ENCODE data around the gene NAA38.
"Not testable (repeated sequence)": the region's sequence is repeated elsewhere in the genome, so short reads cannot be mapped to it uniquely, and the experiment has no call there.

Gene NAA38

DNA sequence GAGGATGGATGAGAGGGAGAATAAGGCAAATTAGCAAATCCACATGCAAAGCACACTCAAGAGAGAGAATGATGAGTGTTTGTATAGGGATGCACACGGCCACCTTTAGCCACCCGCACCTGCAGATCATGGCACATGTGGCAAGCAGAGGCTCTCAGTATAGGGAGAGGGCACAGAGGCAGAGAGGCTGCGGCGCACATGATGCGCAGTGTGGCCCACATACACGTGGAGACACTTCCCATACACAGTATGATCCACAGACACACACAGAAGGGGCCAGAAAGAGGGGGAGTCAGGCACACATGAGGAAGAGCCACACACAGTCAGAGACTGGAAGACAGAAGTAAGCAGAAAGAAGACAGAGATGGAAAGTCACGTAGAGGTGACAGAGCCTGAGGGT, 24.7 kb upstream of the NAA38 start:
- DNase-seq (ENCODE audit: low read depth in 2 of 2), result no peak

- DNase-seq (ENCODE audit: low read depth in 2 of 2), result no peak
These were observed 24.1 kb upstream of the NAA38 start for GRCh38 chr17:7881276-7882054.

DNA sequence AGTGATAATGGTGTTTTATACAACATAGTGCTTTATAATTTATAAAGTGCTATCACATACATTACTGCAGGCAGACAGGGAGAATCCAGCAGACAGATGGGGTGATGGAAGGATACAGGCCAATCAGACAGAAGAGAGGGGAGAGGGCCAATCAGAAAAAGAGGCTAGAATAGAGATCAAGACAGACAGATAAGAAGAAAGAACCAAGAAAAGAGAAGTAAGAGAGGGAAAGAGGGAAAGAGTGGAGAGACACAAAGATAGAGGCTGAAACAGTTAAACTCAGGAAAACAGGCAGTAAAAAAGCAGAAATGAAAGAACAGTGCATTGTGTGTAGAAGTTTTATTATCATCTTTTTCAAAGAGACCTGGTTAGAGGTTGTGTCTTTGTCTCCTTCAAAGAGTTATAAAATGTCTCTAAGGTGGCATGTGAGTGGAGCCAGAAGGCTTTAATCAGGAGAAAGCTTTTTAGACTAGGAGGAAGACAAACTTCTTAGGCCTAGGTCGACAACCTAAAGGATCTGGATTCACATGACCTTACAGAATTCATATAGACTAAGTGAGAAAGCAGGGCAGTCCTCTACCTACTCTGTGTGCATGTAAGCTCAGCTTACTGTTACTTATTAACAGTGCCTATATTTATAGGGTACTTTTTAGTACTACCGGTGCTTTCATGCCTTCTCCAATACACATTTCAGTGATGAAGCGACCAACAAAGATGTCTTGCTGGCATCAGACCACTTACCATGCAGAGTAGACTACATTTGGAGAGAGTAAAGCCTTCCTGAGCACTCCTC, 22.9 kb upstream of the NAA38 start:
- DNase-seq (ENCODE audit: low read depth in 2 of 2), result no peak

DNA sequence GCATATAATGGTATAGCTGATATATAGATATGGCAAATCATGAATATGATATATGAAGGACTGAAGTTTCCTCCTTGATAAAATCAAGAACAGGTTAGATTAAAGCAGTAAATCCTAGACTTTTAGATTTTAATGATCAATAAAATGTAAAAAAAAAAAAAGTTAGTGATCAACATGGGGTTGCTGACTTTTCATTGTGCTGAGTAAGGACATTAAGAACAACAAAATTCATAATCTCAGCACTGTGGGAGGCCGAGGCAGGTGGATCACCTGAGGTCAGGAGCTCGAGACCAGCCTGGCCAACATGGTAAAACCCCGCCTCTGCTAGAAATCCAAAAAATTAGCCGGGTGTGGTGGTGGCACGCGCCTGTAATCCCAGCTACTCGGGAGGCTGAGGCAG, 20.9 kb upstream of the NAA38 start:
- DNase-seq (ENCODE audit: low read depth in 2 of 2), result no peak

- no peak for DNase-seq (ENCODE audit: low read depth in 2 of 2)
These were observed 18.5 kb upstream of the NAA38 start for GRCh38 chr17:7875804-7876370.

- DNase-seq (ENCODE audit: low read depth in 2 of 2), result no peak
These were observed 15.7 kb upstream of the NAA38 start for GRCh38 chr17:7873051-7873450.

DNA sequence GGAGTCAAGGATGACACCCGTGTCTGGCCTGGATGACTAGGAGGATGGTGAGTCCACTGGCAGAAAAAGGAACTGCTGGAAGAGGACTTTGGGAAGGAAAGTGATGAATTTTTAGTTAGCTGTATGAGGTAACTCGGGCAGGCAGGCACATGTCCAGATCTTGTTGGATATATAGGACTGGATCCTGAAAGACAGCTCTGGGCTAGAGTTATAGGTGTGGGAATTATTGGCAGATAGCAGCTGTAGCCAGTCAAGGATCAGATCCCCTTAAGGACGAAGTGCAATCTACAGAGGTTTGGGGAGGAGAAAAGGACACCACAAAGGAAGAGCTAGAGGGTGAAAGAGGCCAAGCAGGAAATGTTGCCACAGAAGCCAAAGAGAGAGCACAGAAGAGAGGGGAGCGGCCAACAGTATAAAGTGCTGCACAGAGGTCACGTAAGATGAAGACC, 10.5 kb upstream of the NAA38 start:
- no peak for DNase-seq (ENCODE audit: low read depth in 2 of 2)

DNA sequence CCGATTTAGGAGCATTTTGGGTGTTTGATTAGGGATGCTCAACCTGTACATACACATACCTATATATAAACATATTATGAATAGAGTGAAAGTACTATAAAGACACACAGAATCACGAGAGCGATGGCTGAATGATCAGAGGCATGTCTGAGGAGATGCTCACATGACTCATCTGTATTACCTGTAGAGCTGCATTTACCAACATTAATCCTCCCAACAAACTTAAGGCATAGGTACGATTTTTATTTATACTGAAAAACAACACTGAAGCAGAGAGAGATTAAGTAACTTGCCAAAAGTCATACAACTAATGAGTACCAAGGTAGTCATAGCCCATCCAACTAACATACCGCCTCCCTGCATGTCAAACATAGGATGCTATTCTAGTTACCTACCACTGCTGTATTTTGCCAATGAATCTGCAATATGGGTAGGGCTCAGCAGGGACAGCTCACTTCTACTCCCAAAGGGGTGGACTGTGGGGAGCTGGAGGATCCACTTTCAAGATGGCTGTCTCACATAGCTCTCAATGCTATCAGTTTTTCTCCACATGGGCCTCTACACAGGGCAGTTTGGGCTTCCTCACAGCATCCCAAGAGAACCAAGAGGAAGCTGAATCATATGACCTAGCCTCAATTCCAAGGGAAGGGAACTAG, 7.8 kb upstream of the NAA38 start:
- no peak for DNase-seq (ENCODE audit: low read depth in 2 of 2)

DNA sequence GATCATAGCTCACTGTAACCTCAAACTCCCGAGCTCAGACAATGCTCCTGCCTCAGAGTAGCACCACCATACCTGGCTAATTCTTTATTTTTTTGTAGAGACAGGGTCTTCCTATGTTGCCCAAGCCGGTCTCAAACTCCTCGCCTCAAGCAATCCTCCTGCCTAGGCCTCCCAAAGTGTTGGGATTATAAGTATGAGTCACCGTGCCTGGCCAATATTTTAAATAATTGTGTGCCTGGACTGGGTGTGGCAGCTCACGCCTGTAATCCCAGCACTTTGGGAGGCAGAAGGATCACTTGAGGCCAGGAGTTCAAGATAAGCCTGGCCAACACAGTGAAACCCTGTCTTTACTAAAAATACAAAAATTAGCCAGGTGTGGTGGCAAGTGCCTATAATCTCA, 7.0 kb upstream of the NAA38 start:
- not testable (repeated sequence) for DNase-seq (ENCODE audit: low read depth in 2 of 2)

GRCh38 chr17:7862692-7863437, 5.5 kb upstream of the NAA38 start:
- DNase-seq (ENCODE audit: low read depth in 2 of 2), result no peak

- no peak for DNase-seq (ENCODE audit: low read depth in 2 of 2)
These were observed 1.7 kb upstream of the NAA38 start for GRCh38 chr17:7859028-7859427.

GRCh38 chr17:7858522-7858810, 1.1 kb upstream of the NAA38 start:
- DNase-seq (ENCODE audit: low read depth in 2 of 2), result no peak

DNA sequence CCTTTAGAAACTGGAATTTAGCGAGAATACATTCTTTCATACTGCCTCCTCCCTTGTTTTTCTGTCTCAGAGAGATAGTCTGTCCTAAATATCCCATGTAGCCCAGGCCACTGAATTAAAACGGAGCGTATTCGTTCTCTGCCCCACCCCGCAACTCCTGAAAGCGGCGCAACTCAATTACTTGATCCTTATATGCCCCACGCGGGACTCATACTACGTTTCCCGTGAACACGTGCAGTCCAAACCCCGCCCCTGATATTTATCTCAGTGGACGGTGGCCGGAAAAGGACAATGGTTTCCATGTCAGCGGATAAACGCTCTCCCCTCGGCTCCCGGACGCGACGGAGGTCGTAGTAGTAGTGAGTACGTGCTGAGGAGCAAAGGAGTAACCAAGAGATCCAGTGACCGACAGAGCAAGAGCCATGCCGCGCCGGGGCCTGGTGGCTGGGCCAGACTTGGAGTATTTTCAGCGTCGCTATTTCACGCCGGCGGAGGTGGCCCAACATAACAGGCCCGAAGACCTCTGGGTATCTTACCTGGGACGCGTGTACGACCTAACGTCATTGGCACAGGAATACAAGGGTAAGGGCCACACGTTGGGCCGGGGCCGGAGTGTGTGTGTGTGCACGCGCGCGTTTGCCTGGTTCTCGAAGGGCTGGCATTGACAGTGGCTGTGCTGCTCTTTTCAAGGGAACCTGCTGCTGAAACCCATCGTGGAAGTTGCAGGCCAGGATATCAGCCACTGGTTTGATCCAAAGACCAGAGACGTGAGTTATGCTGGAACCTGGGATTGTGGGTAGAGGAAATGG, 558 bp upstream of the NAA38 start, which contains the start of gene CYB5D1:
Gene CYB5D1, plus strand, starts transcription at position 291 of the 809 bp plus-strand sequence. Its CDS starts 132 bp downstream, at position 423.
- peak; percentile 76 to 87 for DNase-seq (ENCODE audit: low read depth in 2 of 2)

GRCh38 chr17:7856011-7856810, 1.1 kb downstream of the NAA38 start:
- no peak for DNase-seq (ENCODE audit: low read depth in 2 of 2)

DNA sequence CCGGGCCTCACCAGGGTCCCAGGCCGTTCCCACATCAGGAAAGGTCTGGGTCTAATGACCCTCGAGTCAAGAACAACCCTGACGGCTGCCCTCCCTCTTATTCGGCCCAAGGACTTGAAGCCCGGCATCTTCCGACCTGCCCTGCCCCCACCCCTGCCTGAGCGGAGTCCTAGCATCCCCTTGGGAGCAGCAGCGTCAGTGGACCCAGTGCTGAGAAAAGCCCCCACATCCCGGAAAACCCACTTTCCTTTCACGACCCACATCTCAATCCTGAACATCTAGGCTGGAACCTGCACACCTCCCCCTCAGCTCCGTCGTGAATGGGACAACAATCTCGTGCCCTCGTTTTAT, 1.7 kb downstream of the NAA38 start:
- no peak for DNase-seq (ENCODE audit: low read depth in 2 of 2)

DNA sequence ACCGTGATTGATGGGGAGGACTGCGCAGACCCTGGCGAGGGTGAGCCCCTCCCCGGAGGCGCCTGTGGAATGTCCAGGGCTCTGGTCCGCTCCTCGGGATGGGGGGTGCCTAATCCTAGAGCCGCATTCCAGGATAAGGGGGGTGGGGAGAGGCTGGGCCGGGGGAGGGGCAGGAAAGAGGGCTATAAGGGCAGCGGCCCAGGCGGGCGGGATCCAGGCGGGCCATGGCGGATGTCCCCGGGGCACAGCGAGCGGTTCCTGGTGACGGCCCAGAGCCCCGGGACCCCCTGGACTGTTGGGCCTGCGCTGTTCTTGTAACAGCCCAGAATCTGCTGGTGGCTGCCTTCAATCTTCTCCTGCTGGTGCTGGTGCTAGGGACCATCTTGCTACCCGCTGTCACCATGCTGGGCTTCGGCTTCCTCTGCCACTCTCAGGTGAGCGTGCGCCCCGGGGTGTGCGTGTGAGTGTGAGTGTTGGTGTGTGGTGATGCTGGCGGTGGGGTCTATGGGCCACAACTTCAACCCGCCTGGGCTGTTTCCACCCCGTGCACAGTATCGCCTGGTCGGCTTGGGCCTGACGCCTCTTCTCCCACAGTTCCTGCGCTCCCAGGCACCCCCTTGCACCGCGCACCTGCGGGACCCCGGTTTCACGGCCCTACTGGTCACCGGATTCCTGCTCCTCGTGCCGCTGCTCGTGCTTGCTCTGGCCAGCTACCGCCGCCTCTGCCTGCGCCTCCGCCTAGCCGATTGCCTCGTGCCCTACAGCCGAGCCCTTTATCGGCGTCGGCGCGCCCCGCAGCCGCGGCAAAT, 2.3 kb downstream of the NAA38 start, which contains the start of gene TMEM88:
Gene TMEM88, plus strand, starts transcription at position 216 of the 809 bp plus-strand sequence. Its CDS starts 9 bp downstream, at position 225.
- DNase-seq (ENCODE audit: low read depth in 2 of 2), result no peak

DNA sequence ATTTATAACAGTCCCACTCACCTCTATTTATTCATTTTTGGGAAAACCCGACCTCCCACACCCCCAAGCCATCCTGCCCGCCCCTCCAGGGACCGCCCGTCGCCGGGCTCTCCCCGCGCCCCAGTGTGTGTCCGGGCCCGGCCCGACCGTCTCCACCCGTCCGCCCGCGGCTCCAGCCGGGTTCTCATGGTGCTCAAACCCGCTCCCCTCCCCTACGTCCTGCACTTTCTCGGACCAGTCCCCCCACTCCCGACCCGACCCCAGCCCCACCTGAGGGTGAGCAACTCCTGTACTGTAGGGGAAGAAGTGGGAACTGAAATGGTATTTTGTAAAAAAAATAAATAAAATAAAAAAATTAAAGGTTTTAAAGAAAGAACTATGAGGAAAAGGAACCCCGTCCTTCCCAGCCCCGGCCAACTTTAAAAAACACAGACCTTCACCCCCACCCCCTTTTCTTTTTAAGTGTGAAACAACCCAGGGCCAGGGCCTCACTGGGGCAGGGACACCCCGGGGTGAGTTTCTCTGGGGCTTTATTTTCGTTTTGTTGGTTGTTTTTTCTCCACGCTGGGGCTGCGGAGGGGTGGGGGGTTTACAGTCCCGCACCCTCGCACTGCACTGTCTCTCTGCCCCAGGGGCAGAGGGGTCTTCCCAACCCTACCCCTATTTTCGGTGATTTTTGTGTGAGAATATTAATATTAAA, 3.1 kb downstream of the NAA38 start:
- DNase-seq (ENCODE audit: low read depth in 2 of 2), result no peak

GRCh38 chr17:7853691-7854038, 3.7 kb downstream of the NAA38 start:
- DNase-seq (ENCODE audit: low read depth in 2 of 2), result no peak
